Measurements from ENCODE around the gene GLP2R. TPM values are rescaled to one million over a fixed set of nuclear protein-coding genes. Genes with fewer than 3 reads are reported as not detected.

The GLP2R gene
- total RNA-seq, 1 experiment from 2014 or later = not detected

DNA sequence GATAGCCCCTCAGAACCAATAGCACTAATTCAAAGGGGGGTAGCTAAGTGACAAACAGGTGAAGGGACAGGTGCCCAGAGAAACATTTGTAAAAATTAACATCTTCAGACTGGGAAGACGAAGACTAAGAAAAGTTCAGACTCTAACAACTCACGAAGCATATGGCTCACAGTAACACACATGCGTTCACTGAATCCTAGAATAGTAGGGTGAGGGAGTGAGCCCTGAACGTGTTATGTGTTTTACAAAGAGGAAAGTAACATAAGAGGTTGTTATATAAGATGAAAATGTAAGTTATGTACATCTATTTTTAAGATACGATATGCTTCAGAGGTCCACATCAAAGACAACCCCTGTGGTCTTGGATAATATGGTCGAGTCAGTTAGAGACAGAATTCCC, 19.0 kb upstream of the GLP2R start:
- DNase-seq (ENCODE audit: low spot score) = no peak
- intact Hi-C loops (cut with micrococcal nuclease; ENCODE audit: unreplicated experiment) = no loop called here
- no peaks in the 10 kb centered on the region for H3K4me1 ChIP-seq (ENCODE audit: insufficient read depth, low read length, poor library complexity, severe bottlenecking)
- TF ChIP-seq EZH2 (IDR thresholded peaks at IDR 0.05; ENCODE audit: borderline replicate concordance, low read depth, low read length, poor library complexity, severe bottlenecking) = no peak
- TF ChIP-seq, protein P1, sequence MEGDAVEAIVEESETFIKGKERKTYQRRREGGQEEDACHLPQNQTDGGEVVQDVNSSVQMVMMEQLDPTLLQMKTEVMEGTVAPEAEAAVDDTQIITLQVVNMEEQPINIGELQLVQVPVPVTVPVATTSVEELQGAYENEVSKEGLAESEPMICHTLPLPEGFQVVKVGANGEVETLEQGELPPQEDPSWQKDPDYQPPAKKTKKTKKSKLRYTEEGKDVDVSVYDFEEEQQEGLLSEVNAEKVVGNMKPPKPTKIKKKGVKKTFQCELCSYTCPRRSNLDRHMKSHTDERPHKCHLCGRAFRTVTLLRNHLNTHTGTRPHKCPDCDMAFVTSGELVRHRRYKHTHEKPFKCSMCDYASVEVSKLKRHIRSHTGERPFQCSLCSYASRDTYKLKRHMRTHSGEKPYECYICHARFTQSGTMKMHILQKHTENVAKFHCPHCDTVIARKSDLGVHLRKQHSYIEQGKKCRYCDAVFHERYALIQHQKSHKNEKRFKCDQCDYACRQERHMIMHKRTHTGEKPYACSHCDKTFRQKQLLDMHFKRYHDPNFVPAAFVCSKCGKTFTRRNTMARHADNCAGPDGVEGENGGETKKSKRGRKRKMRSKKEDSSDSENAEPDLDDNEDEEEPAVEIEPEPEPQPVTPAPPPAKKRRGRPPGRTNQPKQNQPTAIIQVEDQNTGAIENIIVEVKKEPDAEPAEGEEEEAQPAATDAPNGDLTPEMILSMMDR (conservative IDR thresholded peaks at IDR 0.05; ENCODE audit: low read depth, low read length) = no peak
- H3K27me3 ChIP-seq (replicated peaks; ENCODE audit: insufficient read depth, low read depth, low read length, poor library complexity) = peaks cover 52% of the 10 kb centered on the region
- no peak overlapping the region for H3K4me3 ChIP-seq (ENCODE audit: low read depth, low read length, poor library complexity, severe bottlenecking)
- H3K9me3 ChIP-seq (ENCODE audit: low read depth, low read length, poor library complexity, severe bottlenecking) = no peaks in the 10 kb centered on the region
- no TSS peak for BruUV-seq (replicated peaks)
- no peaks in the 10 kb centered on the region for H3K36me3 ChIP-seq (ENCODE audit: insufficient read depth, low read length, poor library complexity, severe bottlenecking)
- H3K27ac ChIP-seq (ENCODE audit: low read depth, low read length, poor library complexity, severe bottlenecking) = no peak overlapping the region
- ChIA-PET CTCF (no interaction called here), POLR2A (ENCODE audit: low non-redundant PET) (no interaction called here)

DNA sequence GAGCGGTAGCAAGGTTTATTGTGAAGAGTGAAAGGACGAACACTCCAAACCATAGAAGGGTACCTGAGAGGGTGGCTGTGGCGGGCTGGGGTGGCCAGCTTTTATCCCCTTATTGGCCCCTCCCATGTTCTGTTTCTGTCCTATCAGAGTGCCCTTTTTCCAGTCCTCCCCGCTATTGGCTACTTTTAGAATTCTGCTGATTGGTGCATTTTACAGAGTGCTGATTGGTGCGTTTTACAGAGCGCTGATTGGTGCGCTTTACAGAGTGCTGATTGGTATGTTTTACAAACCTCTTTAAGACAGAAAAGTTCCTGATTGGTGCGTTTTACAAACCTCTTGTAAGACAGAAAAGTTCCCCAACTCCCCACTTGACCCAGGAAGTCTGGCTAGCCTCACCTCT, 16.3 kb upstream of the GLP2R start:
- no TSS peak for BruUV-seq (replicated peaks)
- ChIA-PET POLR2A (ENCODE audit: low non-redundant PET) (no interaction called here), CTCF (no interaction called here)
- TF ChIP-seq EZH2 (IDR thresholded peaks at IDR 0.05; ENCODE audit: borderline replicate concordance, low read depth, low read length, poor library complexity, severe bottlenecking) = no peak
- TF ChIP-seq, protein P1 (conservative IDR thresholded peaks at IDR 0.05; ENCODE audit: low read depth, low read length) = no peak
- Histone ChIP-seq H3K4me1 (ENCODE audit: insufficient read depth, low read length, poor library complexity, severe bottlenecking) (no peaks in the 10 kb centered on the region), H3K4me3 (ENCODE audit: low read depth, low read length, poor library complexity, severe bottlenecking) (no peak overlapping the region), H3K27me3 (replicated peaks; ENCODE audit: insufficient read depth, low read depth, low read length, poor library complexity) (peaks cover 51% of the 10 kb centered on the region), H3K9me3 (ENCODE audit: low read depth, low read length, poor library complexity, severe bottlenecking) (no peaks in the 10 kb centered on the region), H3K27ac (ENCODE audit: low read depth, low read length, poor library complexity, severe bottlenecking) (no peak overlapping the region), H3K36me3 (ENCODE audit: insufficient read depth, low read length, poor library complexity, severe bottlenecking) (no peaks in the 10 kb centered on the region)
- no peak for DNase-seq (ENCODE audit: low spot score)
- intact Hi-C loops (cut with micrococcal nuclease; ENCODE audit: unreplicated experiment) = no loop called here

DNA sequence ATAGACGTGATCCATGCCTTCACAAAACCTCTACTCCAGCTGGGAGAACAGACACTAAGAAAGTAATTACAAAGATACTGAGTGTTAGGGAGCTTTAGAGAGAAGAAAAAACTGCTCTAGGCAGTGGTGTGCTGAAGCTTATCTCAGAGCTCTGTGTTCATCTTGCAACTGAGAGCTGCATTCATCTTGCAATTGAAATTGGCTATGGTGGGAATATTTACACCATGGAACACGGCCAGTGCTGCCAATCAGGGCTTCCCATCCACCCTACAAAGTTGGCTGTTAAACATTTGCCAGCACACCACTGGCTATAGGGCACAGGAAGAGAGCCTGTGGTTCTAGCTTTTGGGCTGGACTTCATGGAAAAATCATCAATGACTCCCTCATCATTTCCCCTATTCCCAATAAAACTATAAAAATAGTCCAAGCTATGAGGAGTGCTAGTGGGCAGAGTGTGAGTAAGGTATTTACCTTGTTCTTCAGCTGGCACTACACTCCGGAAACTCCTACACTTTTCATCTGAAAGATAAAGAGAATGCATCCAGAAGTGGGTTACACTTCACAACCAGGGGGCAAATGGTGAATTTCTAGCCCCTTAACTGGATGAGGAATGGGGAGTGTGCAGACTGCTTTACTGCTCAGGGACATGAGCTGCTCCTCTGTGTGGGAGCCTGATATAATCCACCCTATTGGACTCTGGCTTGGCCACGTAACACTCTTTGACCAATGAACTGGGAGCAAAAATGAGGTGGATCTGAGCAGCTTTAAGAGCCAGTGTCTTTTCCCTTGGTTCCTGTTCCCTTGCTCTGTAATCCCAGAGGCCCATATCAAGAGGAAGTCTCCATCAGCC, 15.4 kb upstream of the GLP2R start:
- CTCF ChIA-PET = no interaction called here

More for the DNA sequence above, 15.4 kb upstream of the GLP2R start:
- H3K36me3 ChIP-seq (ENCODE audit: insufficient read depth, low read length, poor library complexity, severe bottlenecking) = no peaks in the 10 kb centered on the region
- no peak overlapping the region for H3K4me3 ChIP-seq (ENCODE audit: low read depth, low read length, poor library complexity, severe bottlenecking)
- H3K27me3 ChIP-seq (replicated peaks; ENCODE audit: insufficient read depth, low read depth, low read length, poor library complexity) = peaks cover 48% of the 10 kb centered on the region
- TF ChIP-seq, protein P1 (conservative IDR thresholded peaks at IDR 0.05; ENCODE audit: low read depth, low read length) = no peak
- no peak for TF ChIP-seq EZH2 (IDR thresholded peaks at IDR 0.05; ENCODE audit: borderline replicate concordance, low read depth, low read length, poor library complexity, severe bottlenecking)
- H3K27ac ChIP-seq (ENCODE audit: low read depth, low read length, poor library complexity, severe bottlenecking) = no peak overlapping the region
- POLR2A ChIA-PET (ENCODE audit: low non-redundant PET) = no interaction called here
- intact Hi-C loops (cut with micrococcal nuclease; ENCODE audit: unreplicated experiment) = no loop called here
- no TSS peak for BruUV-seq (replicated peaks)
- DNase-seq (ENCODE audit: low spot score) = no peak
- no peaks in the 10 kb centered on the region for H3K4me1 ChIP-seq (ENCODE audit: insufficient read depth, low read length, poor library complexity, severe bottlenecking)
- no peaks in the 10 kb centered on the region for H3K9me3 ChIP-seq (ENCODE audit: low read depth, low read length, poor library complexity, severe bottlenecking)

All from A673 (cell line).